Neural cell (in vitro differentiated cells): ENCODE data around the gene RALGPS1. TPM values are rescaled to one million over a fixed set of nuclear protein-coding genes. Genes with fewer than 3 reads are reported as not detected.

ENCODE experiments used
- H2AFZ ChIP-seq: fragments of 200-600, 300-800 bp; sonication (generic), shearing (Covaris generic); 2 replicates; pipeline ENCODE4 v1.6.0; 2014; ENCODE audit warnings: low read depth, mild to moderate bottlenecking, antibody characterized with exemption, low read length, moderate library complexity
- H3F3A ChIP-seq: fragments of 200-600 bp; shearing (Covaris generic); 2 replicates; pipeline ENCODE4 v1.6.1; 2016; ENCODE audit warnings: mild to moderate bottlenecking, moderate library complexity, mixed read lengths, antibody characterized with exemption, low read length; ENCODE audit not compliant: insufficient read depth, poor library complexity, severe bottlenecking
- H3K27ac ChIP-seq: fragments of 200-600, 300-800 bp; sonication (generic), shearing (Covaris generic); 2 replicates; pipeline ENCODE4 v1.5.1; 2014; ENCODE audit warnings: mild to moderate bottlenecking, low read length, moderate library complexity
- H3K27me3 ChIP-seq: fragments of 300-800, 200-600 bp; sonication (generic), shearing (Covaris generic); 2 replicates; pipeline ENCODE4 v1.6.0; 2014; ENCODE audit warnings: mild to moderate bottlenecking, low read depth, low read length, moderate library complexity; ENCODE audit not compliant: insufficient read depth
- H3K36me3 ChIP-seq: fragments of 300-800, 200-600 bp; sonication (generic), shearing (Covaris generic); 2 replicates; pipeline ENCODE4 v1.5.1; 2014; ENCODE audit warnings: mild to moderate bottlenecking, antibody characterized with exemption, low read length, moderate library complexity; ENCODE audit not compliant: insufficient read depth
- H3K4me2 ChIP-seq: fragments of 300-800, 200-600 bp; sonication (generic), shearing (Covaris generic); 2 replicates; pipeline ENCODE4 v1.6.0; 2014; ENCODE audit warnings: mild to moderate bottlenecking, low read length
- H3K4me3 ChIP-seq: fragments of 300-800, 200-600 bp; sonication (generic), shearing (Covaris generic); 2 replicates; pipeline ENCODE4 v1.5.1; 2014; ENCODE audit warnings: mild to moderate bottlenecking, low read length, moderate library complexity
- H3K79me2 ChIP-seq: fragments of 200-600 bp; shearing (Covaris generic); replicated peaks from 2 replicates; pipeline ENCODE4 v1.6.0; 2014; ENCODE audit warnings: mild to moderate bottlenecking, low read length, moderate library complexity; ENCODE audit not compliant: insufficient read depth
- H3K9ac ChIP-seq: fragments of 300-800, 200-600 bp; sonication (generic), shearing (Covaris generic); 2 replicates; pipeline ENCODE4 v1.6.1; 2016; ENCODE audit warnings: mild to moderate bottlenecking, low read length, mixed read lengths
- H3K9me2 ChIP-seq: fragments of 200-600 bp; shearing (Covaris generic); 2 replicates; pipeline ENCODE4 v1.6.1; 2016; ENCODE audit warnings: mild to moderate bottlenecking, low read length, mixed read lengths; ENCODE audit not compliant: insufficient read depth
- H3K9me3 ChIP-seq: fragments of 200-600, 300-800 bp; sonication (generic), shearing (Covaris generic); 2 replicates; pipeline ENCODE4 v1.6.1; 2016; ENCODE audit warnings: mild to moderate bottlenecking, mixed run types, low read length, moderate library complexity, mixed read lengths
- H4K20me1 ChIP-seq: fragments of 200-600 bp; shearing (Covaris generic); 2 replicates; pipeline ENCODE4 v1.6.1; 2016; ENCODE audit warnings: mild to moderate bottlenecking, mixed run types; ENCODE audit not compliant: insufficient read depth
- CTCF ChIP-seq: fragments of 450-650 bp; IDR thresholded peaks from 2 replicates; pipeline ENCODE4 v1.5.1; 2014; ENCODE audit warnings: antibody characterized with exemption, mild to moderate bottlenecking, moderate library complexity; ENCODE audit not compliant: poor library complexity, severe bottlenecking
- EP300 ChIP-seq: fragments of 450-650 bp; conservative IDR thresholded peaks from 2 replicates; pipeline ENCODE4 v1.6.1; 2014; ENCODE audit warnings: antibody characterized with exemption, mild to moderate bottlenecking, moderate library complexity; ENCODE audit not compliant: poor library complexity, severe bottlenecking
- EZH2 ChIP-seq: fragments of 200-600, 300-800 bp; shearing (Covaris generic), sonication (generic); IDR thresholded peaks from 2 replicates; pipeline ENCODE4 v1.6.1; 2014; ENCODE audit warnings: antibody characterized with exemption, low read length, borderline replicate concordance, mild to moderate bottlenecking; ENCODE audit not compliant: insufficient read depth, poor library complexity, severe bottlenecking
- MXI1 ChIP-seq: fragments of 450-650 bp; conservative IDR thresholded peaks from 2 replicates; pipeline ENCODE4 v1.6.1; 2014; ENCODE audit warnings: antibody characterized with exemption, mild to moderate bottlenecking; ENCODE audit not compliant: poor library complexity, severe bottlenecking
- POLR2AphosphoS5 ChIP-seq: IDR thresholded peaks from 2 replicates; pipeline ENCODE4 v1.6.1; 2012
- RAD21 ChIP-seq: fragments of 450-650 bp; conservative IDR thresholded peaks from 2 replicates; pipeline ENCODE4 v1.6.1; 2014; ENCODE audit warnings: antibody characterized with exemption, mild to moderate bottlenecking, moderate library complexity
- REST ChIP-seq: IDR thresholded peaks from 2 replicates; pipeline ENCODE4 v1.6.1; 2012; ENCODE audit warnings: borderline replicate concordance
- SMC3 ChIP-seq: fragments of 450-650 bp; conservative IDR thresholded peaks from 2 replicates; pipeline ENCODE4 v1.6.1; 2014; ENCODE audit warnings: antibody characterized with exemption, mild to moderate bottlenecking, moderate library complexity; ENCODE audit not compliant: poor library complexity
- TAF1 ChIP-seq: IDR thresholded peaks from 2 replicates; pipeline ENCODE4 v1.6.1; 2012; ENCODE audit warnings: low read depth
- polyA plus RNA-seq: library from polyadenylated mRNA; depleted of rRNA; stranded (reverse); fragments of >200 nt; gene quantifications from 2 replicates; pipeline ENCODE4 v1.2.3, GENCODE V29; 2014

Gene RALGPS1
- polyA plus RNA-seq, 1 donor from 2014 or later, result 37.1 TPM

DNA sequence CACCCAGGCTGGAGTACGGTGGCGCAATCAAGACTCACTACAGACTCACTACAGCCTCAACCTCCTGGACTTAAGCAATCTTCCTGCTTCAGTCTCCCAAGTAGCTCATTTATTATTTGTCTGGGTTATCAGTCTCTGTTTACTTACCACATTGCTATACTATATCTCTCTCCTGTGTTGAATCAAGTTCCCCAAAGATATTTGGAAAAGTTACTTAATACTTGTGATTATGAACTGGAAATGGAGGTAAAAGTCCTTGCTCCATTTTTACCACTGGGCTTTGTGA is 152.2 kb downstream of the RALGPS1 start:
- Histone ChIP-seq H2AFZ (no peak overlapping the region), H3K9me3 (no peaks in the 10 kb centered on the region), H3F3A (no peaks in the 10 kb centered on the region), H3K9me2 (no peaks in the 10 kb centered on the region), H3K27me3 (no peaks in the 10 kb centered on the region), H4K20me1 (no peaks in the 10 kb centered on the region), H3K4me2 (no peak overlapping the region), H3K4me3 (no peak overlapping the region), H3K79me2 (no peaks in the 10 kb centered on the region), H3K36me3 (peaks cover 6% of the 10 kb centered on the region), H3K9ac (no peak overlapping the region), H3K27ac (no peak overlapping the region)
- TF ChIP-seq RAD21, result no peak
- TF ChIP-seq EP300, result no peak
- TF ChIP-seq TAF1, result no peak
- TF ChIP-seq SMC3, result no peak
- TF ChIP-seq MXI1, result no peak
- TF ChIP-seq EZH2, result no peak
- TF ChIP-seq POLR2AphosphoS5, result no peak
- TF ChIP-seq CTCF, result no peak
- no peak for TF ChIP-seq REST

DNA sequence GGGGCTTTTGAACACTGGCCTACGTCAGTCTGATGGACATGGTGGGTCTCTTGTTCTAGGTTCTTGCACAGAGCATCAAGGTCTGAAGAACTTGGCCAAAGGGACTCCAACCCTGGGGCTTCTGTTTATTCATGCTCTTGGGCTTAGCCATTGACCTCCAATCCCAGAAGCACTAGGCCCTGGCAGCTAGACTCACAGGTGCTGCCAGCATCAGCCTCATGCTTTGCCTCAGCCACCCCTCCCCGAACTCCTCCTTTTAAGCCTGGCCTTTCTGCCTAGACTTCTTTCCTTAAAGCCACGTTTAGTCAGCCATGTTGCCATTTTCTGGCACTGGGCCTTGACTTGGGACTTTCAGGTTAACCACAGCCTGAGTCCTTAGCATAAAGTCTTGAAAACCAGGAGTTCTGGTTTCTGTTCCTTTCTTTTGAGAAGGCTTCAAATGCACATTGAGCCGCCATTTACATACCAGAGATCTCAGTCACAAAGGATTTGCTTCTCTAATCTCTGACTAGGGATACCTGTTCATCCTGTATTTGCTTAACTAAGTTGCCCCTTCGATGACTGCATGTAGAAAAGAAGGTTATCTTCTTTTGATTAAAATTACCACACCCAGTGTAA is 153.1 kb downstream of the RALGPS1 start:
- no peak overlapping the region for H3K27ac ChIP-seq
- no peak overlapping the region for H3K4me3 ChIP-seq
- H3K9me2 ChIP-seq, result no peaks in the 10 kb centered on the region
- no peaks in the 10 kb centered on the region for H3K27me3 ChIP-seq
- no peak overlapping the region for H3K4me2 ChIP-seq
- peaks cover 6% of the 10 kb centered on the region for H3K36me3 ChIP-seq
- no peak overlapping the region for H2AFZ ChIP-seq
- no peaks in the 10 kb centered on the region for H3K9me3 ChIP-seq
- no peaks in the 10 kb centered on the region for H4K20me1 ChIP-seq
- H3K79me2 ChIP-seq, result no peaks in the 10 kb centered on the region
- H3F3A ChIP-seq, result no peaks in the 10 kb centered on the region
- TF ChIP-seq SMC3, result no peak
- TF ChIP-seq TAF1, result no peak
- no peak overlapping the region for H3K9ac ChIP-seq
